Putamen (tissue), 1 donor: ENCODE data around the gene GLDC.
A peak's percentile ranks its signal among the peaks of the same experiment; 100 is the strongest.

ENCODE experiments used
- DNase-seq: peaks from one replicate; pipeline ENCODE4 v3.0.0-alpha.2; 2016; ENCODE audit warnings: low spot score

The GLDC gene

GRCh38 chr9:6620353-6620752 is 25.2 kb downstream of the GLDC start:
- DNase-seq: no peak

- DNase-seq: no peak
These were observed 25.6 kb downstream of the GLDC start for GRCh38 chr9:6619909-6620308.

GRCh38 chr9:6616951-6617602 is 28.5 kb downstream of the GLDC start:
- DNase-seq: peak; percentile 13

- no peak for DNase-seq
These were observed 31.0 kb downstream of the GLDC start for GRCh38 chr9:6614489-6614888.

GRCh38 chr9:6611865-6612264 is 33.7 kb downstream of the GLDC start:
- no peak for DNase-seq

- no peak for DNase-seq
These were observed 35.5 kb downstream of the GLDC start for GRCh38 chr9:6610073-6610472.

GRCh38 chr9:6609497-6610016 is 36.0 kb downstream of the GLDC start:
- DNase-seq: no peak

GRCh38 chr9:6605202-6605601 is 40.3 kb downstream of the GLDC start:
- no peak for DNase-seq

- DNase-seq: no peak
These were observed 45.1 kb downstream of the GLDC start for GRCh38 chr9:6600426-6600825.

GRCh38 chr9:6600006-6600405 is 45.5 kb downstream of the GLDC start:
- DNase-seq: no peak

GRCh38 chr9:6598249-6598725 is 47.2 kb downstream of the GLDC start:
- no peak for DNase-seq

GRCh38 chr9:6592791-6593190 is 52.7 kb downstream of the GLDC start:
- no peak for DNase-seq

- no peak for DNase-seq
These were observed 53.3 kb downstream of the GLDC start for GRCh38 chr9:6592231-6592630.

- DNase-seq: no peak
These were observed 54.7 kb downstream of the GLDC start for GRCh38 chr9:6590772-6591384.

GRCh38 chr9:6590334-6590733 is 55.2 kb downstream of the GLDC start:
- DNase-seq: no peak

- DNase-seq: no peak
These were observed 60.5 kb downstream of the GLDC start for GRCh38 chr9:6584881-6585597.

- DNase-seq: no peak
These were observed 64.3 kb downstream of the GLDC start for GRCh38 chr9:6581253-6581652.

- no peak for DNase-seq
These were observed 65.9 kb downstream of the GLDC start for GRCh38 chr9:6579613-6580012.

GRCh38 chr9:6576987-6577386 is 68.5 kb downstream of the GLDC start:
- peak; percentile 83 for DNase-seq

- DNase-seq: no peak
These were observed 70.0 kb downstream of the GLDC start for GRCh38 chr9:6575324-6576034.

- peak; percentile 69 for DNase-seq
These were observed 78.4 kb downstream of the GLDC start for GRCh38 chr9:6567140-6567591.

- no peak for DNase-seq
These were observed 79.0 kb downstream of the GLDC start for GRCh38 chr9:6566409-6567139.
